Measurements from ENCODE around the gene MTFP1.

Gene MTFP1

DNA sequence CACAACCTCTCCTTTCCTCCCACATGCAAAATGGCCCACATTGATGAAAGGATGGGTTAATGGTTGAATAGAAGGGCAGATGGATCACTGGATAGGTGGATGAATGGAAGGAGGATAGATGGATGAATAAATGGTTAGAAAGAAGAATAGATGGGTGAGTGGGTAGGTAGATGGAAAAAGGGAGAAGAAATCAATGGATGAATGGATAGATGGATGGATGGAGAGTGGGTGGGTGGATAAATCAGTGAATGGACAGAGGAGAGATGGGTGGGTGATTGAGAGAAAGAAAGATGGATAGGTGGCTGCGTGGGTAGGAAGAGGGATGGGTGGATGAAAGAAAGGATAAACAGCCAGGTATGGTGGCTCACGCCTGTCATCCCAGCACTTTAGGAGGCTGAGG is 45.1 kb downstream of the MTFP1 start:
- no peak overlapping the region for H3K9ac ChIP-seq (ENCODE audit: low read length)
- H3K27ac ChIP-seq (ENCODE audit: low read length): no peak overlapping the region
- H3K4me2 ChIP-seq (ENCODE audit: low read length): no peak overlapping the region
- H3K36me3 ChIP-seq (replicated peaks; ENCODE audit: low read depth, low read length): no peaks in the 10 kb centered on the region
- no peak overlapping the region for H2AFZ ChIP-seq (ENCODE audit: low read depth, low read length)
- H3K27me3 ChIP-seq (ENCODE audit: low read depth, low read length): peaks cover 47% of the 10 kb centered on the region
- no peaks in the 10 kb centered on the region for H3K4me1 ChIP-seq (ENCODE audit: low read length)
- TF ChIP-seq CTCF (IDR thresholded peaks at IDR 0.05; ENCODE audit: low read depth, low read length): no peak
- no peak for TF ChIP-seq EZH2phosphoT487 (IDR thresholded peaks at IDR 0.05; ENCODE audit: low read depth)
- H3K79me2 ChIP-seq (ENCODE audit: low read length): no peaks in the 10 kb centered on the region
- H4K20me1 ChIP-seq (ENCODE audit: insufficient read depth, low read length): no peaks in the 10 kb centered on the region
- H3K4me3 ChIP-seq (ENCODE audit: low read length): no peak overlapping the region
- no peaks in the 10 kb centered on the region for H3K9me3 ChIP-seq (ENCODE audit: insufficient read depth, low read length)

DNA sequence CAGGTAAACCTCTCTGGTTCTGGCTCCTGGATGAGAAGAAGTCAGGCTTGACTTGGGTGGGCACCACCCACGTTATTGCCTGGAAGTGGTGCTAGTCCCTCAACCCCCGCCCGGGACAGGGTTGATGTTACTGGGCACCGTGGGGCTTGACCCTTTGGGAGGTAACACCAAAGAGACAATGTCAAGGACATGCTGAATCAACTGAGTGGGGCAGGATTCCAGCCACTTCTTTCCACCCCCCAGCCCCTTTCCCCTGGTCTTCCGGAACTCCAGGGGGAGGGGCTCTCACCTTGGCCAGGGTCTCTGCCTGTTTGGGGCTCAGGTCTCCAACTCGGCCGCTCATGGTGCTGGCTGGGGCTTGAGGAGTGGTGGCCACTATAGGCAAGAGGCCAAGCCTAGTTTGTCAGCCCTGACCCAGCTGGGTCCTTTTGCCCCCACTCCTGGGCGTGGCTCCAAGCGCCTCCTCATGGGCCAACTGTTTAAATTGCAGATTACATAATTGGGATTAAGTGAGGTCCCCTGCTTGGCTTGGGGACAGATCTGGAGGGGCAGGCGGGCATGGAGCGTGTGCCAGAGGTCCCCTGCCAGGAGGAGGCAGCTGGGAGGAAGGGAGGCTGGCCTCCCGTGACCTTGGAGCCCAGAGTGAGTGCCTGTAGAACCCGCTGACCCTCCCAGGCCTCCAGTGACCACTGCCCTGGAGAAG is 46.2 kb downstream of the MTFP1 start, which contains the start of gene SEC14L3:
TSS of gene SEC14L3 (minus strand) at position 402 of the 703 bp plus-strand sequence. CDS start at position 343, 59 bp downstream.
- no peak within 1 kb of the TSS for H3K4me3 ChIP-seq (ENCODE audit: low read length)
- H2AFZ ChIP-seq (ENCODE audit: low read depth, low read length): no peak within 1 kb of the TSS
- H3K4me2 ChIP-seq (ENCODE audit: low read length): no peak within 1 kb of the TSS
- H3K9me3 ChIP-seq (ENCODE audit: insufficient read depth, low read length): no peaks in the 10 kb centered on the region
- H4K20me1 ChIP-seq (ENCODE audit: insufficient read depth, low read length): no peaks in the 10 kb centered on the region
- no peaks in the 10 kb centered on the region for H3K4me1 ChIP-seq (ENCODE audit: low read length)
- TF ChIP-seq CTCF (IDR thresholded peaks at IDR 0.05; ENCODE audit: low read depth, low read length) (no peak), EZH2phosphoT487 (IDR thresholded peaks at IDR 0.05; ENCODE audit: low read depth) (no peak)
- no peaks in the 10 kb centered on the region for H3K36me3 ChIP-seq (replicated peaks; ENCODE audit: low read depth, low read length)
- no peak within 1 kb of the TSS for H3K9ac ChIP-seq (ENCODE audit: low read length)
- H3K79me2 ChIP-seq (ENCODE audit: low read length): no peaks in the 10 kb centered on the region
- peaks cover 45% of the 10 kb centered on the region for H3K27me3 ChIP-seq (ENCODE audit: low read depth, low read length)
- no peak within 1 kb of the TSS for H3K27ac ChIP-seq (ENCODE audit: low read length)

GRCh38 chr22:30472994-30473720 is 47.6 kb downstream of the MTFP1 start:
- Histone ChIP-seq H3K27me3 (ENCODE audit: low read depth, low read length) (peaks cover 51% of the 10 kb centered on the region), H3K79me2 (ENCODE audit: low read length) (no peaks in the 10 kb centered on the region), H3K27ac (ENCODE audit: low read length) (no peak overlapping the region), H3K9ac (ENCODE audit: low read length) (no peak overlapping the region), H3K9me3 (ENCODE audit: insufficient read depth, low read length) (no peaks in the 10 kb centered on the region), H3K36me3 (replicated peaks; ENCODE audit: low read depth, low read length) (no peaks in the 10 kb centered on the region), H3K4me1 (ENCODE audit: low read length) (no peaks in the 10 kb centered on the region), H3K4me2 (ENCODE audit: low read length) (no peak overlapping the region), H2AFZ (ENCODE audit: low read depth, low read length) (no peak overlapping the region), H4K20me1 (ENCODE audit: insufficient read depth, low read length) (no peaks in the 10 kb centered on the region), H3K4me3 (ENCODE audit: low read length) (no peak overlapping the region)
- no peak for TF ChIP-seq CTCF (IDR thresholded peaks at IDR 0.05; ENCODE audit: low read depth, low read length)
- no peak for TF ChIP-seq EZH2phosphoT487 (IDR thresholded peaks at IDR 0.05; ENCODE audit: low read depth)

- Histone ChIP-seq H4K20me1 (ENCODE audit: insufficient read depth, low read length) (no peaks in the 10 kb centered on the region), H3K9ac (ENCODE audit: low read length) (no peak overlapping the region), H3K36me3 (replicated peaks; ENCODE audit: low read depth, low read length) (no peaks in the 10 kb centered on the region), H3K4me3 (ENCODE audit: low read length) (no peak overlapping the region), H3K27ac (ENCODE audit: low read length) (no peak overlapping the region), H3K27me3 (ENCODE audit: low read depth, low read length) (peaks cover 52% of the 10 kb centered on the region), H3K79me2 (ENCODE audit: low read length) (no peaks in the 10 kb centered on the region), H3K9me3 (ENCODE audit: insufficient read depth, low read length) (no peaks in the 10 kb centered on the region), H3K4me2 (ENCODE audit: low read length) (no peak overlapping the region), H2AFZ (ENCODE audit: low read depth, low read length) (no peak overlapping the region), H3K4me1 (ENCODE audit: low read length) (no peaks in the 10 kb centered on the region)
- TF ChIP-seq EZH2phosphoT487 (IDR thresholded peaks at IDR 0.05; ENCODE audit: low read depth): no peak
- TF ChIP-seq CTCF (IDR thresholded peaks at IDR 0.05; ENCODE audit: low read depth, low read length): no peak
These were observed 48.6 kb downstream of the MTFP1 start for GRCh38 chr22:30474121-30474520.
